ENCODE data around the gene SKI.

GRCh38 chr1:2318314-2319278, 90.5 kb downstream of the SKI start:
- TF ChIP-seq CTCF (IDR thresholded peaks at IDR 0.05; ENCODE audit: low read depth, low read length), result no peak
- no peak for TF ChIP-seq EZH2phosphoT487 (IDR thresholded peaks at IDR 0.05; ENCODE audit: low read depth)

Data from OCI-LY3 (cell line).